Activated effector memory CD4-positive, alpha-beta T cell treated with anti-CD3 and anti-CD28 coated beads, Interleukin-2, amount 50 U/mL, for 16 hours (primary cell): ENCODE results near the gene CBLN3.

Source experiments
- DNase-seq: peaks from one replicate; pipeline ENCODE4 v3.0.0-alpha.2; 2020

The CBLN3 gene

GRCh38 chr14:24378981-24379906 is 50.2 kb downstream of the CBLN3 start:
- DNase-seq, result no peak

- DNase-seq, result no peak
Observed at GRCh38 chr14:24378327-24378726, 51.1 kb downstream of the CBLN3 start.

GRCh38 chr14:24377657-24378056 is 51.8 kb downstream of the CBLN3 start:
- no peak for DNase-seq

GRCh38 chr14:24377126-24377525 is 52.3 kb downstream of the CBLN3 start:
- DNase-seq, result no peak
